Measurements from ENCODE around the gene INMT.

The INMT gene

GRCh38 chr7:30705596-30705995, 46.3 kb upstream of the INMT start:
- H3K79me2 ChIP-seq (ENCODE audit: low read length): no peaks in the 10 kb centered on the region
- H3K27me3 ChIP-seq (ENCODE audit: low read depth, low read length): 0 out of 2 replicates have a peak, but pooled peaks cover 5% of the 10 kb centered on the region
- no peaks in the 10 kb centered on the region for H3K36me3 ChIP-seq (replicated peaks; ENCODE audit: low read depth, low read length)
- H3K9ac ChIP-seq (ENCODE audit: low read length): no peak overlapping the region
- no peaks in the 10 kb centered on the region for H3K9me3 ChIP-seq (ENCODE audit: insufficient read depth, low read length)
- TF ChIP-seq EZH2phosphoT487 (IDR thresholded peaks at IDR 0.05; ENCODE audit: low read depth) (no peak), CTCF (IDR thresholded peaks at IDR 0.05; ENCODE audit: low read depth, low read length) (no peak)
- no peak overlapping the region for H3K4me3 ChIP-seq (ENCODE audit: low read length)
- H3K4me2 ChIP-seq (ENCODE audit: low read length): no peak overlapping the region
- no peak overlapping the region for H3K27ac ChIP-seq (ENCODE audit: low read length)
- no peaks in the 10 kb centered on the region for H3K4me1 ChIP-seq (ENCODE audit: low read length)
- no peaks in the 10 kb centered on the region for H4K20me1 ChIP-seq (ENCODE audit: insufficient read depth, low read length)
- no peak overlapping the region for H2AFZ ChIP-seq (ENCODE audit: low read depth, low read length)

- Histone ChIP-seq H3K27me3 (ENCODE audit: low read depth, low read length) (0 out of 2 replicates have a peak, but pooled peaks cover 4% of the 10 kb centered on the region), H3K27ac (ENCODE audit: low read length) (no peak overlapping the region), H3K4me1 (ENCODE audit: low read length) (no peaks in the 10 kb centered on the region), H3K36me3 (replicated peaks; ENCODE audit: low read depth, low read length) (no peaks in the 10 kb centered on the region), H3K4me2 (ENCODE audit: low read length) (no peak overlapping the region), H2AFZ (ENCODE audit: low read depth, low read length) (no peak overlapping the region), H3K4me3 (ENCODE audit: low read length) (no peak overlapping the region), H3K9me3 (ENCODE audit: insufficient read depth, low read length) (no peaks in the 10 kb centered on the region), H4K20me1 (ENCODE audit: insufficient read depth, low read length) (no peaks in the 10 kb centered on the region), H3K79me2 (ENCODE audit: low read length) (no peaks in the 10 kb centered on the region), H3K9ac (ENCODE audit: low read length) (no peak overlapping the region)
- TF ChIP-seq CTCF (IDR thresholded peaks at IDR 0.05; ENCODE audit: low read depth, low read length) (no peak), EZH2phosphoT487 (IDR thresholded peaks at IDR 0.05; ENCODE audit: low read depth) (no peak)
These were observed 45.6 kb upstream of the INMT start for GRCh38 chr7:30706316-30706715.

- no peak overlapping the region for H3K9ac ChIP-seq (ENCODE audit: low read length)
- H3K27ac ChIP-seq (ENCODE audit: low read length): no peak overlapping the region
- no peaks in the 10 kb centered on the region for H3K4me1 ChIP-seq (ENCODE audit: low read length)
- H4K20me1 ChIP-seq (ENCODE audit: insufficient read depth, low read length): no peaks in the 10 kb centered on the region
- H3K4me2 ChIP-seq (ENCODE audit: low read length): no peak overlapping the region
- H3K79me2 ChIP-seq (ENCODE audit: low read length): no peaks in the 10 kb centered on the region
- H3K36me3 ChIP-seq (replicated peaks; ENCODE audit: low read depth, low read length): no peaks in the 10 kb centered on the region
- no peaks in the 10 kb centered on the region for H3K27me3 ChIP-seq (ENCODE audit: low read depth, low read length)
- H3K4me3 ChIP-seq (ENCODE audit: low read length): no peak overlapping the region
- TF ChIP-seq CTCF (IDR thresholded peaks at IDR 0.05; ENCODE audit: low read depth, low read length) (no peak), EZH2phosphoT487 (IDR thresholded peaks at IDR 0.05; ENCODE audit: low read depth) (no peak)
- H2AFZ ChIP-seq (ENCODE audit: low read depth, low read length): no peak overlapping the region
- H3K9me3 ChIP-seq (ENCODE audit: insufficient read depth, low read length): no peaks in the 10 kb centered on the region
These were observed 45.0 kb upstream of the INMT start for GRCh38 chr7:30706908-30707307.

DNA sequence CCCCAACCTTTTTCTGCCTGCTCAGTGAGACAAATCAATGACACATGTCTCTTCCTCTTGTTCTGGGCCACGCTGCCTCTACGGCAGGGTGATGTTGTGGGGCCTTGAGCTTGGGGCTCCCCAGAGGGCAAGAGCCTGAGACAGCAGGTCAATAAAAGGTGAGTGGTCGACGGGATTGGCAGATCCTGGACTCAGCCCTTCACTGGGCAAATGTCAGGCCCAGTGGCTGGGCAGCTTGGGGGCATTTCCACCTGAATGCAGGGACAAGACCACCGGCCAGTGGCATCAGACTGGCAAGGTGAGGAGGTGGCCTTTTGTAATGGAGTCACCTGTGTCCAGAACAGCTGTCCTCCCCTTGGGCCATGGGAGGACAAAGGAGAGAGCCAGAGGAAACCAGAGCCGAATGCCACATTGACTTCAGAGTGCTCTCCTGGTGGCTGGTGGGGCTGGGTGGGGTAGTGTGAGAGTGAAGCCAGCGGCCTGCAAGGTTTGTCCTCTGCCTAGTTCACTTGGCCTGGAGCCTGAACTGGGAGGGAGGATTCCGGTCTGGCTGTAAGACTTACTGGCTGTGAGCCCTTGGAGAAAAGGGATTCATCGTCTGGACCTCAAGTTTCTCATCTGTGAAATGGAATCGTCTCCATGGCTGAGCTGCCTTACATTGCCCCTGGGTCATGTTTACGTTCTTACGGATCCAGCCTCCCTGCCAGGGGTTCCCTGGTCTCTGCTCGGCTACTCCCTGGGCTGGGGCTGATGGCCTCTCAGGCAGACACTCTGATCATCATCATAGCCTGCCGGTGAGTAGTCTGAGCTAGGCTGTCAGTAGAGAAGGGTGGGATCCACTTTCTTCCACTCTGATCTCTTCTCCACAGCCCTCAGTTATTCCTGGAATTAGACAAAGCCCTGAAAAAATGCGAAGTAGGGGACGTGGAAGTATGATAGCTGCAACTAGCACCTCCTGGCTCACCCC, 44.3 kb upstream of the INMT start:
- no peaks in the 10 kb centered on the region for H3K79me2 ChIP-seq (ENCODE audit: low read length)
- no peaks in the 10 kb centered on the region for H3K9me3 ChIP-seq (ENCODE audit: insufficient read depth, low read length)
- H3K36me3 ChIP-seq (replicated peaks; ENCODE audit: low read depth, low read length): no peaks in the 10 kb centered on the region
- H3K4me1 ChIP-seq (ENCODE audit: low read length): no peaks in the 10 kb centered on the region
- no peaks in the 10 kb centered on the region for H4K20me1 ChIP-seq (ENCODE audit: insufficient read depth, low read length)
- no peaks in the 10 kb centered on the region for H3K27me3 ChIP-seq (ENCODE audit: low read depth, low read length)
- H2AFZ ChIP-seq (ENCODE audit: low read depth, low read length): no peak overlapping the region
- no peak overlapping the region for H3K4me3 ChIP-seq (ENCODE audit: low read length)
- TF ChIP-seq EZH2phosphoT487 (IDR thresholded peaks at IDR 0.05; ENCODE audit: low read depth) (no peak), CTCF (IDR thresholded peaks at IDR 0.05; ENCODE audit: low read depth, low read length) (no peak)
- no peak overlapping the region for H3K9ac ChIP-seq (ENCODE audit: low read length)
- no peak overlapping the region for H3K4me2 ChIP-seq (ENCODE audit: low read length)
- no peak overlapping the region for H3K27ac ChIP-seq (ENCODE audit: low read length)

Measured in OCI-LY3 (cell line).